GM19455 (cell line): Measurements from ENCODE around the gene LTA4H.
"Not testable (repeated sequence)": the region's sequence is repeated elsewhere in the genome, so short reads cannot be mapped to it uniquely, and the experiment has no call there.

Source experiments
- ATAC-seq: cut with Tn5 transposase; IDR thresholded peaks from one replicate; pipeline ENCODE4 v1.9.1; 2021; ENCODE audit not compliant: unreplicated experiment

LTA4H gene

DNA sequence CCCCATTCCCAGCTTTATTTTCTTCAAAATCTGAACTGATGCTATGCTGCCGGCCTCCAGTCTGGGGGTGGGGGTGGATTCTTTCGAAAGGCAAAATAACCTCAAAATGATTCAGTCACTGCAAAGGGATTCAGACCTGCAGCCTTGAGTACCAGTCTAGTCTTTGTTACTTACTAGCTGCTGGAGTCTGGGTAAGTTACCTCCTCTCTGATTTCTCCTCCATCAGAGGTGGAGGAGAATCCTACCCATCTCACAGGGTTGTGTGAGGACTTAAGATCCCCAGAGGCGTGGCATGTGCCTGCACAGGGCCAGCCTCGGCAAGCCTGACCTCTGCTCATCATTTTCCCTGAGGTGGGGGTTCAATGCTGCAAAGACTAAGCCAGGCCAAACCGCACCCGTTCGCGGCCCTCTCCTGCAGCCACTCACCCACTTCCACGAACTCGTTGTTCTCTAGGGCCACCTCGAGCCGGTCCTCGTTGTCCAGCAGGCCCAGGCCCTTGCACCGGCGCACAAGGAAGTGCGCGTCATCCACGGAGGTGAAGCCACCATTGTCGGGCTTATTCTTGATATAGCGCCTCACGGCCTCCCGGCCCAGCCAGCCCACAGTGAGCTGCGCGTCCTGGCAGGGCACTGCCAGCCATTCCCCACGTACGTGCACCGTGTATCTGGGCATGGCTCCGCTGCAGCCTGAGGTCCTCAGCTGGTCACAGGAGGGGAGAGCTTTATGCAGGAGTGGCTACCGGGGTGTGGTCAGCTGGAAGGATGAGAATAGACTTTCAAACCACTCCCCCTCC lies 40.0 kb downstream of the LTA4H start:
- ATAC-seq: no peak

DNA sequence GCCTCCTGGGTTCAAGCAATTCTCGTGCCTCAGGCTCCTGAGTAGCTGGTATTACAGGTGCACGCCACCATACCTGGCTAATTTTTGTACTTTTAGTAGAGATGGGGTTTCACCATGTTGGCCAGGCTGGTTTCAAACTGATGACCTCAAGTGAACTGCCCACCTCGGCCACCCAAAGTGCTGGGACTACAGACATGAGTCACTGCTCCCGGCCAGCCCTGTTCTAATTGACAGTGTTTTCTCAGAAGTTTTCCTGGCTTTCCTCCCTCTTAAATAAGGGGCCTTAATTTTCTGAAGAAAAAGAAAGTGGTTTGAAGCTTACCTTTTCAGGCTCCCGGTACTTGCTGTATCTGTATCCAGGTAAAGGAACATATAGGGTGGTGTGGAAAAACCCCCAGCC lies 40.9 kb downstream of the LTA4H start:
- no peak for ATAC-seq

DNA sequence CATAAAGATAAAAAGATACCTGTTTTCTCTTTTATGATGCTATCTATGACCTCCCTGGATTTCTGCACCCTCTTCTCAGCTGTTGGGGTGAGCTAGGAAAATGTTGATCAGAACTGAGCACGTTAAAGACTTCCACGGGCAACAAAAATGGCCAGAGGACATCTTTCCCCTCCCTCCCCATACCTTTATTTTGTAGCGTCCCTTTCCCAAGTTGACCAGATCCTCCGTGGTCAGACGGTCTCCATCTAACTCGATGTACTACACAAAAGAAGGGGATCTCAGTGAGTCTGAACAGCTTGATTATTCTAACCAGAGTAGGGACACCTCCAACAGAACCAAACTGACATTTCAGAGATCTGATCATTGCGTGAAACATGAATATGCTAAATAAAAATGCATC lies 41.5 kb downstream of the LTA4H start:
- ATAC-seq: no peak

DNA sequence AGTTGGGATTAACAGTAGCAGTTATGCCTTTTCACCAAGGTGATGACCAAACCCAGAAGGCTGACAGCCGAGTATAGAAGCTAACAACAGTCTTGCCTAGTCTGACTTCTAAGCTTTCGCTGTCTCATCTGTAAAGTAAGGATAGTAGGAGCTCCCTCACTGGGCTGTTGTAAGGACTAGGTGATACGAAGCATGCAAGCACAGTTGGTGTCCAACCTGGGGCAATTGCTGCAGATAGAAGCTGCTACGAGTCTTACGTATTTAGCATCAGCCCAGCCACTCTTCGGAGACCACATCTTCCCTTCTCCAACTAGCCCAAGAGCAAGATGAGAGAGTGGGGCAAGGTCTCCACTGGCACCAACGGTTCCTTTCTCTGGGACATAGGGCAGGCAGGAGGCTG lies 45.3 kb downstream of the LTA4H start:
- no peak for ATAC-seq

DNA sequence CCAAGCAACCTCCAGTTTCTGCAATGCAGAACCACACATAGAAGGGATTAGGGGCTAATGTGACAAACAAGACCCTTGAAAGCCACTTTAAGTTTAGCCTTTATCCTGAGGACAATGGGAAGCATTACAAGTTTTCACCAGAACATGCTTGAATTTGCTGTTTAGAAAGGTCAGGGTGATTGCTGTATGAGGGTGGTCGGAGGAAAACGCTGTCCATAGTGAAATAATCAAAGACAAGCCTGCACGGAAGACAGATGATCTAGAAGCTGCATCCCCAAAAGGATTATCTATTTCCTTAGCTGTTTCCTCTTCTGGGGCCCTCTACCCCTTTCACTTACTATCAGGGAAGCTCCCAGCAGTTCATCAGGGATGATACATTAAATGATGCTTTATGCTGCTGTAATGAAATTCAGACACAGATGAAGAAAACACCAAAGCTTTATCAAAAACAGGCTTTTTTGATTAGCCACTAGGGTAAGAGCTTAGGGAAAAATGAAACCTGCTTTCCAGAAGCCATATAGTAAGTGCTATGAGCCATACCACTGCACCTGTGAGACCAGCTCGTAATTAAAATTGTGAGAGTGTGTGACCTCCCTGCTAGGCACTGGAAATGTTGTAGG lies 45.8 kb downstream of the LTA4H start:
- no peak for ATAC-seq

DNA sequence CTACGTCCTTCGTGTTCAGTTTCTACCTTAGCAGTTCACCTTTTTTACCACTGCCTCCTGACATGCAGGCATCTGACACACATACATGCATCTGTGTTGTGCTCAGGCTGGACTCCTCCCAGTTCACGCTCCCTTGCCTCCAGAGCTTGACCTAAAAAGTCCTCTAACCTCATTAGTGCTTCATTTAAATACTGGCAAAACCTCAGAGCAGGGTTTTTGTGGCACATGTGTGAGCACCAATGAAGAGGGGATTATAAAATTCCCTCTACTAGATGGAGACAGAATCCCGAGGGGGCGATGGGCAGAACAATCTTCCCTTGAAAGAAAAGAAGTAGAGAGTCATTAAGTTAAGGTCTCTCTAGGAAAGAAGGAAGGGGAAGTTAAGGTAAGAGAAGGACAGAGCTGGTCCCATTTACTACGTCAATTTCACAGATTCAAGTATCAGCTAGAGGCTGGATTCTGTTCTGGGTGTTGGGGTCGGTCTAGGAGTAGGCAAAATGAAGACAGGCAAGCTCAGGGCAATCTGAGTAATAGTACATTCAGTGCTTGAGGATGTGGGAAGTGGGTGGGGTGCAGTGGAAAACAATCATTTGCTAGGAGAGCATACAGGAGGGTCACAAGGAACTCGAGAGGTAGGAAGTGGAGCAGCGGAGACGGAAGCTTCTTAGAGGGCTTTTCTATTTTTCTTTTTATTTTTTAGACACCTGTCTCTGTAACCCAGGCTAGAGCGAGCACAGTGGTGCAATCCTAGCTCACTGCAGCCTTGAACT lies 46.7 kb downstream of the LTA4H start:
- no peak for ATAC-seq

DNA sequence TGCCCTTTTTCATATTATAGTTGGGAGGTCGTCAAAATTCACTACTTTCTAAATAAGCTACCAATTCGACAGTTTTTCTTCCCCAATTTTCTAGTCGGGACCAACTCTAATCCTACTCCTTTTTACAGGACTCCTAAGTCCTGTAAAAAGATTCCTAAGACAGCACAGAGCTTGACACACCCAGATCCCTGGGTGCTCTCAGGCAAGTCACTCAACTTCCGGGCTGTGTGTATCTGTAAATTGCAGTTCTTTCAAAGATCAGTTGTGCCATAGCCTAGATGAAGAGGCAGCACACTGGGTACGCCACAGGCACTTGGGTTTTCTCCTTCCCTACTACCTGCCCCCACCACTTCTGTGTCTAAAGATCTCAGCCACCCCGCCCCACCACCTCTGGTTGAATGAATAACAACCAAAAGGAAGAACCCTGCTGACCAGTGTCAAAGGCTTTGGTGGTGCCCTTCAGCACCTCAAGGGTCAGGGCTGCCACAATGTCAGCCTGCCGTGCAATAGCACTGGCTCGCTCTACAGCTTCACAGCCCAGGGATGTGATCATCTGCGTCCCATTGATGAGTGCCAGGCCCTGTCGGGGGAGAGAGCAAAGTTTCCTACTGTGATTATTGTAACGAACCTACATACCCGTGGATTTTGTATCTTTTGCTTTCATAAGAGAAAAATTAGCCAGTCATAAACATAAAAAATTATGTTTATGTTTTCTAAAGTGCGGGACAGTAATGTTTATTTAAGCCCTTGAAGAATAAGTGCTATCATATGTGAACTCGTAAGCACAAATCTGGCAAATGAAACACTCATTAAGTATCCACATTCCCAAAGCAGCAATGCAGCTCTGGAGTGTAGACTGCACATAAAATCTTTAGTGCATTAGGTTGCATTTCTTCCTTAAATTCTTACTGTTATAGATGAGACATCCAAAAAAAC lies 48.5 kb downstream of the LTA4H start:
- no peak for ATAC-seq

DNA sequence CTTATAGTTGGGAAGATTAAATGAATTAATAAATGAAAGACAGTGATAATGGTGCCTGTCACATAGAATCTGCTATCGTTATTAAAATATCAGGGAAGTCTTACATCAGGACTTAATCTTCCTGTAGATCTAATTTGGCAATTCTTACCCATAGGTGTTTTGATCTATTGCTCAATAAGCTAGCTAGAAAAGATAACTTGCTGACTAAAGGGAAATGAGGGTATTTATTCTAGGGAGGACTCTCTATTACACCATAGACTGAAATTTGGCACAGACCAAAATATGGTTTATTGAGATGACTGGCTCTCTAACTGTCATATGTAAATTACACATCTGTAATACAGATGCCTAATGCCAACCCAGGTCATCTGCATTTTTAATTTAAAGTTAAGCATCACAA lies 50.7 kb downstream of the LTA4H start:
- ATAC-seq: no peak

DNA sequence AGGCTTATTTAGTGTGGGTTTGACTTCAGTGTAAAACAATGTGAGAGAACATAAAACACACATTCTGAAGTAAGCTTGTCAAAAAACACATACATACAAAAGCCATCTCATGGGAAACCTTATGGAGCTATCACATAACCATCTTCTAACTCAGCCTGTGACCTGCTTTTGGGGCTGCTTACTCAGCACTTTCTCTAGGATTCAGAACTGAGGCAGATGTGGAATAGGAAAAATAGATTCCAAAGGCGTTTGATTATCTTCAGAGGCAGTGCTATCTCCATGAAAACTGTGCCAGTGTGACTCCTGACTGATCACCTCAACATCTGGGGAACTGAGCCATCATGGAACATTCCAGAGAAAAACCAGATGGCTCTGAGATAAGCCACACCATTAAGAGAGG lies 52.8 kb downstream of the LTA4H start:
- ATAC-seq: no peak

DNA sequence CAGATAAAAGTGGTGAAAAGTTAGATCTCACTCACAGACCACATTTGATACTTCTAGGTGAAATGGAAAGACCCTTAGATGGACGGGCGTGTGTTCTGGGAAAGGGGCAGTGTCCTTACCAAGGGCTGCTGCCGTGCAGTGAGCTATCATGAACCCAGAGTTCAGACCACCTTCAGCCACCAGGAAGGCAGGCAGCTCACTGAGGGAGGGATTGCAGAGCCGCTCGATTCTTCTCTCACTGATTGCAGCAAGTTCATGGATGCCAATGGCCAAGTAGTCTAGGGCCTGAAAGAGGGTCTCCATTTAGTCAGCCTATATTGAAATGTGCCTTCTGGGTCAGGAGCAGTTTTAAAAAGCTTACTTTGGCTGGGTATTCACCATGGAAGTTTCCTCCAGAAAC lies 55.0 kb downstream of the LTA4H start:
- ATAC-seq: no peak

DNA sequence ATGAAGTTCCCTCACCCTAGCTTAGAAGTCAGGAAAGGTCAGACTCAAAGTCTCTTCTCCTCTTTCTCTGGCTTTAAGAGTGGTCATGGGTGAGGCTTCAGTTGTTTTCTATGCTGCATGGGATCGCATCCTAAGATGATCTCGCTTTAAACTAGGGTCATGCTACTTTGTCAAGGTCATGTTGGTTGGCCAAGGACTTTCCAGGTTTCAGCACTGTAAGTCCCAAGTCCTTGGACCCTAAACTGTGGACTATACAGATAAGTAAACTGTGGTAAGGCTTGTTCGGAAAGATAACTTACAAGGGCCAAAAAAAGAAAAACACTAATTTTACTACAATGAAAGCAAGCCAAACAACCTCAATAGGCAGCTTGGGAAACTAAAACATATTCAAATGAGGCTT lies 56.6 kb downstream of the LTA4H start:
- ATAC-seq: no peak

DNA sequence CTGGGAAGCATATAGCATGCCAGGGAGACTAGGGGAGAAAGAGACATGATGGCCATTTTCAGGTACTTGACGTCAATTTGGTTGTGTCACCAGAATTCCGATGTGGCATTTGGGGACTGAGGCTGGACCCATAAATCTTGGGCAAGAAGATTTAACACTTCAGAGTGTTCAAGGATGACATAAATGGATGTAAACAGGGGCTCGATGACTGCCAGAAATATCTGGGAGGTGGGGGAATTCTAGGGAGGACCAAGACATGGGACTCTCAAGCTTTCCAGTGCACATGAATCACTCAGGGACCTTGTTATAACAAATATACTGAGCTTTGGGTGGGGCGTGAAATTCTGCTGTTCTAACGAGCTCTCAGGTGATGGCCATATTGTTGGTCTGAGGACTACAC lies 57.0 kb downstream of the LTA4H start:
- ATAC-seq: no peak

DNA sequence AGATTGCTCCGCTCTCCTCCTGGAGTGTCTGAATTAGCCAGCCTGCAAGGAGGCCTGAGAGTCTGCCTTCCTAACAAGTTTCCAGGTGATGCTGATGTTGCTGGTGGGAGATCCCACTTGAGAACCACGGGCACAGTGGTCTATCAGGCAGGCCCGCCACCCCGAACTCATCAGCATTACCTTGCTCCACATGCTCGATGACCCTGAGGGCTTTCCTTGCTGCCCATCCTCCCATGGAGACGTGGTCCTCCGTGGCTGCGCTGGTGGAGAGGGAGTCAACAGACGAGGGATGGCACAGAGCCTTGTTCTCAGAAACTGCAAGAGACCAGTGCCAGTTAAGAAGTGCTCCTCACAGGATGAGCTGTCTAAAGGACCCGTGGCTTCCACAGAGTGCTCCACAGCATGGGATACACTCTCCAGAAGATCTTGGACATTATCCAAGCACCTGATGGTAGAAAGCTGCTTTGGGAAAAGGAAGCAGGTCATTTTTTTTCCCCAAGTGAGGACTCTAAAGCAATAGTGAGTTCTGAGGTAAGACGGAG lies 57.6 kb downstream of the LTA4H start:
- no peak for ATAC-seq

DNA sequence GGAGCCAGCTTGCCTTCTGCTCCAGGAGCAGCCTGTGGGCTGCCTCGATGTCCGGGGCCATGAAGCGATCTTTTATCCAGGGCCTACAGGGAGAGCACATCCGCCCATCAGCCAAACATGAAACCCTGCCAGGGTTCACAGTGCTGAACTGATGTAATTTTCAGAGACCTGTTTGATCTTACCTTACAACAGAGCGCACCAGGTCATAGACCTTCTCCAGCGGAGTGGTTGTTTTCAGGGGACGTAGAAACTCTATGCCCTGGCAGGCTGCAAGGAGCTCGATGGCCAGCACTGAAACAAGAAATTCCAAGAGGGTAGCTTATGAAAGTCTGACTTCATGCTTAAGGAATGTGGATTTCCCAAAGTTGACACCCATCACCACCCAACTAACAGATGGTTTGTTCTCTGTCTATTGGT lies 59.0 kb downstream of the LTA4H start:
- ATAC-seq: no peak

DNA sequence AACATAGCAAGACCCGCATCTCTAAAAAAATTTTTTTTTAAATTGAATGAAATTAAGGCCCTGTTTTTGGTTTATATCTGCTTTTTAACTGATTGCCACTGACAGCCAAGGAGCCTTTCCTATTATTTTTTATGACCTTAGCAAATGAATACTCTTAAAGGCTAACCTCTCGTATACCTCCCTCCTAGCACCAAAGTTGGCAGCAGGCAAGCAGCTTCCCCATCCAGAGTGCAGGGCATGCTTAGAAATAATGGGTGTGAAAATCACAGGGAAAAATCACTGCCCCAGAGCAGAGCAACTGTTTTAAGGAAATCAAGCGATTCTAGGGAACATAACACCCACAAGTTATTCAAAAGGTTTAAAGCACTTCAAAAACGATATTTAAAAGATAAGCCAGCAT lies 59.9 kb downstream of the LTA4H start:
- no peak for ATAC-seq

DNA sequence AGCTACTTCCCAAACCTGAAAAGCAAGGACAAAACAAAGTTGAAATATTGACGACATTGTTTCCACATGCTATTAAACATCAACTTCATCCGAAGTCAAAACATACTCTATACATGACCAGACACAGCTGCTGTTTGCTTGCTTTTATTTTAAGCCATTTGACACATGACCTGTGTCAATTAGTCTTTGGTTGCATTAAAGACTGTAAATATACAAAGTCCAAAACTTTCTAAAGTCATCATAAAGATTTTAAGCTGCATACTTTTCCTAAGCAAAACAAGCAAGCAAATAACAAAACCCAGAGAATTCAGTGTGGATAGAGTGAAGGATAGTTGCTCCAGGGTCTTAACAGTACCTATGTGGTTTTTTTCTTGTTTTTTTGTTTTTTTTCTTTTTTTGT lies 61.0 kb downstream of the LTA4H start:
- ATAC-seq: no peak

DNA sequence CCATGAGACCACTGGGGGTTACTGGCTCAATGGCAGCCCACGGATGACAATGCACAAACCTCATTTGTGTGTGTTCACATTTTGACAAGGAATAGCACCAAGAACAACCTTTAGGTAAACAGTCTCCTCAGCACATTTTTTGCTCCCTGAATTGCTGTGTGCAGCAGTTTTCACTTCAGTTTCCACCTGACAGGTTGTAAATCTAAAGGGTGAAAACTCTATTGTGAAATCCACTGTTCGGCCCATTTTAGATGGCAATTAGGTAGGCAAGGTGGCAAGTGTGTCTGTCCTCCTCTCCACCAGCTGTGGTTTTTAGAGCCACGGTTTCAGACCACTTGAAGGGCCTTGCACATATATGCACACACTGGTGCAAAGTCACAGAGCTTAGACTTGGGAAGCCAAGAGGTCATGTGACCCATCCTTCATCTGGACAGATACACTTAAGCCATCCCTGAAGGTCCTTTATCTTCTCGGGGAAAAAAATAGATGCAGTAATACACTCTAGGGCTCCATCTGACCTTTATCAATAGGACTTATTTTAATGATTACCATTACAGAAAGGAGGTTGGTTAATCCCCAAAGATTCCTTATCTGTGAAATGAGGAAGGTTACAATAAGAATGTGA lies 62.4 kb downstream of the LTA4H start:
- no peak for ATAC-seq

DNA sequence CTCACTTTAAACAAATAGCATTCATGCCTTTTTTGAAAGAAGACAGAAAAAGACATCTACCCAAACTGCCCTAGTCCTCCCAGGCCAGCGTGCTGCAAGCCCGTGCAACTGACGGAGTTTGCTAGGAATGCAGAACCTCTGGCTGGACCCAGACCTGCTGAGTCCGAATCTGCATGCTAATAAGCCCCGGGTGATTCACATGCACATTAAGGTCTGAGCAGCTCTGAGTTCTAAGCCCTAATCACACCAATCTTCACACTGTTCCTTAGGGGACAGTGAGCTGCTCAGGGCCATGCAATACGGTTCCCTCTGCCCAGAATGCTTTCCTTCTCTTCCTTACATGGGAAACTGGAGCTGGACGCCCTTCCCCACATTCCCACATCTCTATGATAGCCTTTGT lies 64.5 kb downstream of the LTA4H start:
- no peak for ATAC-seq

DNA sequence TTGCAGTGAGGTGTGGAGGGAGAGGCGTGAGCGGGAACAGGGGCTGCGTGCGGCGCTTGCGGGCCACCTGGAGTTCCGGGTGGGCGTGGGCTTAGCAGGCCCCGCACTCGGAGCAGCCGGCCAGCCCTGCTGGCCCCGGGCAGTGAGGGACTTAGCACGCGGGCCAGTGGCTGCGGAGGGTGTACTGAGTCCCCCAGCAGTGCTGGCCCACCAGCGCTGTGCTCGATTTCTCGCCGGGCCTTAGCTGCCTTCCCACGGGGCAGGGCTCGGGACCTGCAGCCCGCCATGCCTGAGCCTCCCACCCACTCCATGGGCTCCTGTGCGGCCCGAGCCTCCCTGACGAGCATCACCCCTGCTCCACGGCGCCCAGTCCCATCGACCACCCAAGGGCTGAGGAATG lies 66.3 kb downstream of the LTA4H start:
- not testable (repeated sequence) for ATAC-seq

DNA sequence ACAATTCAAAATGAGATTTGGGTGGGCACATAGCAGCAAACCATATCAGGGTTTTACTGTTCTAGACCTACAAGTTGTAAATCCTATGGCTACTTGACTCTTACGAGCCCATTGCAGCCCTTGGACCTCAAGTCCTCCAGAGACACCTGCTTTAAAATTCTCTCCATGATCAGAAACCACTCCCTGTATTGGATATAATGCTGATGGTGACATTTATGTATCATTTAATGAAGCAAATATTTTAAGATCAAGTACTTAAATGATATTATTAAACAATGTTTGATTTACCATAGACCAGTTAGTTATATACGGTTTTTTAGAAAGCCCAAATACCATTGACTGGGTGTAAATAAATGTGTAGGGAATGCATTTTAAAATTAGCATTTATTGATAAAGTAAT lies 68.1 kb downstream of the LTA4H start:
- ATAC-seq: no peak
